OCI-LY1 (cell line): ENCODE data around the gene TCF3.

Source experiments
- CTCF ChIP-seq: fragments of 200-600 bp; sonication (generic), shearing (Covaris generic); IDR thresholded peaks from 2 replicates; pipeline ENCODE4 v1.5.1; 2017; ENCODE audit warnings: mild to moderate bottlenecking, antibody characterized with exemption, low read length, moderate library complexity, mixed read lengths
- EZH2 ChIP-seq: fragments of 200-600 bp; sonication (generic), shearing (Covaris generic); IDR thresholded peaks from 2 replicates; pipeline ENCODE4 v1.8.0; 2017; ENCODE audit warnings: borderline replicate concordance, mixed run types, mild to moderate bottlenecking, antibody characterized with exemption, low read length, moderate library complexity, mixed read lengths

- no peak for TF ChIP-seq CTCF
- no peak for TF ChIP-seq EZH2
These were observed 20.6 kb upstream of the TCF3 start for GRCh38 chr19:1672769-1673644.
